Activated CD4-positive, alpha-beta memory T cell treated with anti-CD3 and anti-CD28 coated beads for 36 hours (primary cell): ENCODE data around the gene ABLIM2. TPM values are rescaled to one million over a fixed set of nuclear protein-coding genes. Genes with fewer than 3 reads are reported as not detected.

Experiments used
- CTCF ChIA-PET: fragments of 350-600 bp; sonication (Branson Sonifier 250); formaldehyde crosslinking; loops from one replicate; lab custom pipeline; 2021; ENCODE audit warnings: antibody characterized with exemption, inconsistent platforms; lab: Charles Lee
- POLR2A ChIA-PET: fragments of 350-600 bp; sonication (Branson Sonifier 250); formaldehyde crosslinking; loops from one replicate; lab custom pipeline; 2021; ENCODE audit warnings: antibody characterized with exemption; lab: Charles Lee
- DNase-seq: peaks from one replicate; pipeline ENCODE4 v3.0.0-alpha.2; 2020
- H3K27ac Mint-ChIP-seq: one replicate; pipeline ENCODE4 v1.8.0; 2021; ENCODE audit warnings: mixed read lengths
- H3K27me3 Mint-ChIP-seq: one replicate; pipeline ENCODE4 v1.8.0; 2021; ENCODE audit warnings: mixed read lengths
- H3K36me3 Mint-ChIP-seq: one replicate; pipeline ENCODE4 v1.8.0; 2021; ENCODE audit warnings: mixed read lengths
- H3K4me1 Mint-ChIP-seq: one replicate; pipeline ENCODE4 v1.8.0; 2021; ENCODE audit warnings: low read depth, mixed read lengths
- H3K4me3 Mint-ChIP-seq: one replicate; pipeline ENCODE4 v1.8.0; 2021; ENCODE audit warnings: mild to moderate bottlenecking, mixed read lengths
- H3K9me3 Mint-ChIP-seq: one replicate; pipeline ENCODE4 v1.8.0; 2021; ENCODE audit warnings: mixed read lengths
- intact Hi-C: fragments of 100-400 bp; cut with micrococcal nuclease; formaldehyde crosslinking; loops from one replicate; pipeline ENCODE4 v1.15.1; 2023
- total RNA-seq, 2 experiments: library from RNA; stranded (reverse); gene quantifications; one replicate each; pipeline ENCODE4 v1.2.3, GENCODE V29; 2021

ABLIM2 gene
- total RNA-seq, 2 experiments from 2014 or later = 0.55 to 0.63 TPM

DNA sequence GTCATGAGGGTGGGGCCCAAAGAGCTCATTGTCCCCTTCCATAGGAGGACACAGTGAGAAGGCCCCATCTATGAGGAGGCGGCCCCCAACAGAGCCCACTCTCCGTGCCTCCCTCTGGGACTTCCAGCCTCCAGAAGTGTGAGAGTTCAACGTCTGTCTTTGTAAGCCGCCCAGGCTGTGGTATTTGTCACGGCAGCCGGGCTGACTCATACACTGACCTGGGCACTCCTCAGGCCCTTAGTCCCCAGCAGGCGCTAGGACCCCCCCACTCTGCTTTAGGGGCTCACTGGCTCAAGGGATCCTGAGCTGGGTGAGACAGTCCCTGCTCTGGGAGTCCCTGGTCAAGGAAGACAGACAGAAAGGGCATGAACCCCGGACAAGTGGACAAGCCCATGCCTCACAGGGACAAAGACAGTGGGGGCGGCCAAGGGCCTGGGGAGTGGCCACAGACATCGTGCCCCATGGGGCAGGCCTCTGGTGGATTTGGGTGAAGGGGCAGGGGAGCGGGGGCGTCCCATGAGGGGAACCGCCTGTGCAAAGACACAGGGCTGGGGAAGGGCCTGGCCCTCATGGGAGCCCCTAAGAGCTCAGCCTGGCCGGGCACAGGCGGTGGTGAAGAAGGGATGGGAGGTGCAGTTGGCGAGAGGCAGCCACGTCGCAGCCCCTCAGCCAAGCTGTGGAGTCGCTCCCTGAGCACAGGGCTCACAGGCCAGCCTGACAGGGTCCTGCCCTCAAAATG, 21.5 kb downstream of the ABLIM2 start:
- Mint-ChIP-seq H3K4me1 (no peaks in the 10 kb centered on the region), H3K27me3 (peaks cover 2% of the 10 kb centered on the region), H3K4me3 (no peak overlapping the region), H3K36me3 (no peaks in the 10 kb centered on the region), H3K9me3 (peaks cover 17% of the 10 kb centered on the region), H3K27ac (no peak overlapping the region)
- DNase-seq = no peak
- ChIA-PET CTCF (no interaction called here), POLR2A (no interaction called here)
- intact Hi-C loops = no loop called here

GRCh38 chr4:8136529-8136928, 22.1 kb downstream of the ABLIM2 start:
- DNase-seq = no peak
- H3K4me3 Mint-ChIP-seq = no peak overlapping the region
- peaks cover 2% of the 10 kb centered on the region for H3K27me3 Mint-ChIP-seq
- H3K36me3 Mint-ChIP-seq = no peaks in the 10 kb centered on the region
- H3K4me1 Mint-ChIP-seq = no peaks in the 10 kb centered on the region
- intact Hi-C loops = no loop called here
- ChIA-PET CTCF (no interaction called here), POLR2A (no interaction called here)
- no peak overlapping the region for H3K27ac Mint-ChIP-seq
- peaks cover 17% of the 10 kb centered on the region for H3K9me3 Mint-ChIP-seq

DNA sequence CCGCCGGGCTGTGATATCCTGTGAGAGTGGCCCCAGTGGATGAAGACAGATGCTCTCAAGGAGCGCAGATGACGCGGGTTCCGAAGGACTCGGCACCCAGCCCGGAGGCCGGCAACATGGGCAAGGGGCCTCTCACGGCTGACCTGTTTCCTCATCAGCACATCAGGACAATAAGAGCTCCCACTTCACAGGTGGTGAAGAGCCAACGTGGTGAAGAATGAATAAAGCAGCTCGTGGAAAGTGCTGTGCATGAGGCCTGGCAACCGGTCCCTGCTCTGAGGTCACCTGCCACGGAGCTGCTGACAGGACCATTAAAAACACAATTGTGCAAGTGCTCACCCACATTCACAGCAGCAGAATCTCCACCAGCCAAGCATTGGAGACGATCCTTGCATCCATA, 22.9 kb downstream of the ABLIM2 start:
- no peak for DNase-seq
- intact Hi-C loops = no loop called here
- Mint-ChIP-seq H3K4me3 (no peak overlapping the region), H3K36me3 (no peaks in the 10 kb centered on the region), H3K4me1 (no peaks in the 10 kb centered on the region), H3K27ac (no peak overlapping the region), H3K9me3 (peaks cover 13% of the 10 kb centered on the region), H3K27me3 (peaks cover 2% of the 10 kb centered on the region)
- CTCF ChIA-PET = no interaction called here
- POLR2A ChIA-PET = no interaction called here

DNA sequence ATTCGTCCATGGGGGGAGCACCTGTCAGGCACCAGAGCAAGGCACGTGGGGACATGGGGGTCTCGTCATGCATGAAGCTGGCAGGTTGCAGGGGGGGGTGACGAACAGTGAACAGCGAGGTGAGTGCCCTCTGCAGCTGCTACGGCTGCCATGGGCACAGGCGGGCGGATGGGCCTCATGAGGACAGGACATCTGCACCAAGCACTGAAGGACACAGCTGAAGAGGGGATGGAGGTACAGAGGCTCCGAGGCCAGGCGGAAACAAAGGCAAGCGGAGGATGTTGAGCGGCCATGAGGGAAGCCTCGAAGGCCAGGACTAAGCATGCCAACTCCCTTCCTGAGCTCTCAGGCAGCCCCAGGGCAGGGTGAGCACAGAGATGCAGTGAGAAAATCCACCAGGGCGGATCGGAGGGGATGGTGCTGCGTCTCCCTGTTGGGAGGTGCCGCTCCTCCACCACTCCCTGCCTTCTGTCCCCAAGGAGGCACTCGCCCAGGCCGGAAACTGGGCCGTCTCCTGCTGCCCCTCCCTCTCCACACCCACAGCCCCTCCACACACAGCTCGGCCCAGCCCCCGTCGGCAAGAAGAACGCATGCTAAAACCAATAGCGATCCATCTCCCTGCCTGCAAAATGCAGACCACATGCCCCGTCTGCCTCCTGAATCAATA, 24.6 kb downstream of the ABLIM2 start:
- CTCF ChIA-PET = no interaction called here
- H3K36me3 Mint-ChIP-seq = no peaks in the 10 kb centered on the region
- DNase-seq = no peak
- no peaks in the 10 kb centered on the region for H3K9me3 Mint-ChIP-seq
- no peak overlapping the region for H3K27ac Mint-ChIP-seq
- H3K27me3 Mint-ChIP-seq = peaks cover 2% of the 10 kb centered on the region
- no peak overlapping the region for H3K4me3 Mint-ChIP-seq
- POLR2A ChIA-PET = no interaction called here
- intact Hi-C loops = no loop called here
- no peaks in the 10 kb centered on the region for H3K4me1 Mint-ChIP-seq

DNA sequence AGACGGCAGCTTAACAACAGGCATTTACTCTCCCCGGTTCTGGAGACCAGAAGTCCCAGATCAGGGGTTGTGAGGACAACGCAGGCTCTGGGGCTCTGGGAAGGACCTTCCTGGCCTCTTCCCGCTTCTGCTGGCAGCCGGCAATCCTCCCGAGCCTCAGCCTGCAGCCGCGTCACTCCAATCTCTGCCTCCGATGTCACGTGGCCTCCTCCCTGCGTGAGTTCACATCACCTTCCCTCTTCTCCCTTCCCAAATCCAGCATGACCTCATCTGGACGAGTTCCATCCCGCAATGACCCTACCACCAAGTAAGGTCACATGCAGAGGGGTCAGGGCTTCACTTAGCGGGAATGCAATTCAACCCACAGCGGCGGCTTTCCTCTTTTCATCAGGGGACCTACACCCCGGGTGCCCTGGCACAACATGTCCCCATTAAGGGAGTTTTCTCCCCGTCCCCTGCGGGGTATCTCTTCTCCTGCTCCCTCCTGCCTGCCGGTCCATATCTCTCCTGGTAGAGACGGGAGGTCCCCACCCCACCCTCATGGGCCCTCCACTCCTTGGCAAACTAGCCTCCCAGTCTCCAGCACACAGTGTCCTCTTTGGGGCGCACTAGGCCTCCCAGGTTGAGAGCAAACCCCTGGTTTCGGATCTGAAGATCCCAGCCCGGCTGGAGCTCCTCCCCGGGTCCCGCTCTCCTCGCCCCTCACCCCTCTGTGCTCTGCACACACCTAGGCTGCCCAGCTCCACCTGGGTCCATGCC, 25.5 kb downstream of the ABLIM2 start:
- ChIA-PET CTCF (no interaction called here), POLR2A (no interaction called here)
- H3K4me3 Mint-ChIP-seq = no peak overlapping the region
- H3K36me3 Mint-ChIP-seq = no peaks in the 10 kb centered on the region
- H3K4me1 Mint-ChIP-seq = no peaks in the 10 kb centered on the region
- H3K27me3 Mint-ChIP-seq = peaks cover 2% of the 10 kb centered on the region
- H3K27ac Mint-ChIP-seq = no peak overlapping the region
- no peak for DNase-seq
- intact Hi-C loops = no loop called here
- H3K9me3 Mint-ChIP-seq = no peaks in the 10 kb centered on the region

- Mint-ChIP-seq H3K4me1 (no peaks in the 10 kb centered on the region), H3K27me3 (peaks cover 2% of the 10 kb centered on the region), H3K27ac (no peak overlapping the region), H3K36me3 (no peaks in the 10 kb centered on the region), H3K4me3 (no peak overlapping the region), H3K9me3 (no peaks in the 10 kb centered on the region)
- POLR2A ChIA-PET = no interaction called here
- intact Hi-C loops = no loop called here
- DNase-seq = no peak
- CTCF ChIA-PET = no interaction called here
Measured at GRCh38 chr4:8132400-8132799, 26.2 kb downstream of the ABLIM2 start.

DNA sequence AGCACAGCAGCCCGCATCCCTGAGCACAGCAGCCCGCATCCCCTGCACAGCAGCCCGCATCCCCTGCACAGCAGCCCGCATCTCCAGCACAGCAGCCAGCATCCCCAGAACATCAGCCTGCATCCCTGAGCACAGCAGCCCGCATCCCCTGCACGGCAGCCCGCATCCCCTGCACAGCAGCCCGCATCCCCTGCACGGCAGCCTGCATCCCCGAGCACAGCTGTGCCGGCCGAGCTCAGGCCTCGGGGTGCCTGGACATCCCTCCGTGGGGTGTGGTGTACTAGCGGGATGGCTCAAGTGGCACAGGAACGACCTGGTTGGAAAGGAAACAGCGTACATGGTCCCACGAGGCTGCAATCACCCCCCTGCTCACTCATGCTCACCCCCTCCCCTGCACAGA, 26.8 kb downstream of the ABLIM2 start:
- no peak for DNase-seq
- H3K9me3 Mint-ChIP-seq = no peaks in the 10 kb centered on the region
- H3K27me3 Mint-ChIP-seq = peaks cover 2% of the 10 kb centered on the region
- H3K36me3 Mint-ChIP-seq = no peaks in the 10 kb centered on the region
- H3K27ac Mint-ChIP-seq = no peak overlapping the region
- ChIA-PET POLR2A (no interaction called here), CTCF (no interaction called here)
- H3K4me3 Mint-ChIP-seq = no peak overlapping the region
- intact Hi-C loops = no loop called here
- H3K4me1 Mint-ChIP-seq = no peaks in the 10 kb centered on the region

DNA sequence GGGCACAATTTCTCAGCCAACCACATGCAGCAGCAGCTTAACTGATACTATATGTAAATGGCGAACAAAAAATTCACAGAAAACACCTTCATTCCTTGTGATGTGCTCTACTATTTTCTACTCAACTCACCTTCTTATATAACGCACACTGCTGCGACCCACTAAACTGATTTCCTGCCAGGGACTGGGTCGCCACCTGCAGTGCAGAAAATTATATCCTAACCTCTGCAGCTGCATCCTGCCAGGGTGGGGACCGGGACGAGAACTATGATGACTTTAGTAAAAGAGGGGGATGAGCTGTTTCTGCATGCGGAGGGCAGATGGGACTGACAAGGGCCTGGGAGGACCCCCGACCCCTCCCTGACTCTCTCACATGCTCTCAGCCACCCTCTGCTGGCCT, 27.4 kb downstream of the ABLIM2 start:
- Mint-ChIP-seq H3K4me1 (no peaks in the 10 kb centered on the region), H3K4me3 (no peak overlapping the region), H3K9me3 (no peaks in the 10 kb centered on the region), H3K27ac (no peak overlapping the region), H3K27me3 (peaks cover 2% of the 10 kb centered on the region), H3K36me3 (no peaks in the 10 kb centered on the region)
- DNase-seq = no peak
- ChIA-PET CTCF (no interaction called here), POLR2A (no interaction called here)
- intact Hi-C loops = no loop called here

DNA sequence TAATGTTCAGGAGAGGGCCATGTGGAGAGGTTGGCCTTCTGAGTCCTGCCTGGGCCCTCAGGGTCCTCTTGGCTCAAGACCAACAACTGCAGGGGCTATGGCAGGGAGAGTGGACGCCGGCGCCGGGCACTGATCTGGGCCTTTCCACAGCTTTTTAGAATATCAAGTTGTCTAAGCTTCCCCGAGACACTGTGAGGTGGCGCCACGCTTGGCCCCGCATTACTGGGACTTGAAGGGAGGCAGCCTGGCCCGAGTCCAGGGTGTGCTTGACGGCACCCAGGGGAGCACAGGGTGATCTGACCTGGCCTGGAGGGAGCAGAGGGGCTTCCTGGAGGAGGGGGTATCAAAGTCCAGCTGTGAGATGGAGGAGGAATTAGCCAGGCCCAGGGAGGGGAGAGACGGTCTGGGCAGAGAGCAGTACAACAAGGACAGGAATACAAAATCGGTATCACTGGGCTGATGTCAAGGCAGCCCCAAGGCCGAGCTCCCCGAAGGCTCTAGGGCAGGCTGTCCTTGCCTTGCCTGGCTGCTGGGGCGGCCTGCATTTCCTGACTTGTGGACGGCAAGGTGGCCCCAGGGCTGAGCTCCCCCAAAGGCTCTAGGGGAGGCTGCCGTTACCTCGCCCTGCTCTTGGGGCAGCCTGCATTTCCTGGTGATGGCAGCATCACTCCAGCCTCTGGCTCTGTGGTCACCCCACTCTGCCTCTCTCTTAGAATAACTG, 28.1 kb downstream of the ABLIM2 start:
- no peaks in the 10 kb centered on the region for H3K9me3 Mint-ChIP-seq
- H3K4me3 Mint-ChIP-seq = no peak overlapping the region

DNA sequence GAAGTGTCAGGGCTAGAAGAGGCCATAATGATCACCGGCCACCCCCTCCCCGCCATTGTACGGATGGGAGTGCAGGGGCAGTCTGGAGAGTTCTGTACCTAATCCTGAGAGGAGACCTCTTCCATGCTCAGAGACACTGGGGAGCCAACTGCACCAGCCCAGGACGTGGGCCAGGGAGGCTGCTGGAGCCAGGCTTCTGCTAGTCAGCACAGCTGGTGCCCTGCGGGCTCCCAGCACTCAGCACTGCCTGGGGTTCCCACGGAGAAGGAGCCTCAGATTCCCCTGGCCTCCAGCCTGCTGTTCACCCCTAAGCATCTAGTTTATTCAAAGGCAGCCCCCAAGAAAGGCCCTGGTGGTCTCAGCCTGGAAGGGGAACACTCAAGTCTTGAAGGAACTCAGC, 28.8 kb downstream of the ABLIM2 start:
- ChIA-PET POLR2A (no interaction called here), CTCF (no interaction called here)
- Mint-ChIP-seq H3K9me3 (no peaks in the 10 kb centered on the region), H3K27ac (no peak overlapping the region), H3K27me3 (peaks cover 2% of the 10 kb centered on the region), H3K4me1 (no peaks in the 10 kb centered on the region), H3K36me3 (no peaks in the 10 kb centered on the region), H3K4me3 (no peak overlapping the region)
- no peak for DNase-seq
- intact Hi-C loops = no loop called here

More for the DNA sequence above, 28.1 kb downstream of the ABLIM2 start:
- POLR2A ChIA-PET = no interaction called here
- no peak for DNase-seq
- CTCF ChIA-PET = no interaction called here
- Mint-ChIP-seq H3K27ac (no peak overlapping the region), H3K36me3 (no peaks in the 10 kb centered on the region), H3K4me1 (no peaks in the 10 kb centered on the region), H3K27me3 (peaks cover 2% of the 10 kb centered on the region)
- intact Hi-C loops = no loop called here

- intact Hi-C loops = no loop called here
- Mint-ChIP-seq H3K36me3 (no peaks in the 10 kb centered on the region), H3K9me3 (no peaks in the 10 kb centered on the region), H3K4me3 (no peak overlapping the region), H3K27ac (no peak overlapping the region), H3K4me1 (no peaks in the 10 kb centered on the region), H3K27me3 (peaks cover 2% of the 10 kb centered on the region)
- CTCF ChIA-PET = no interaction called here
- POLR2A ChIA-PET = no interaction called here
- no peak for DNase-seq
Measured at GRCh38 chr4:8129136-8129535, 29.5 kb downstream of the ABLIM2 start.
